H1 (cell line): ENCODE results near the gene TAAR9. TPM values are rescaled to one million over a fixed set of nuclear protein-coding genes. Genes with fewer than 3 reads are reported as not detected.

Source experiments
- CTCF ChIA-PET: fragments of 300-600 bp; sonication (Branson Sonifier 250); formaldehyde crosslinking; loops from one replicate; lab custom pipeline; 2021; ENCODE audit not compliant: partially characterized antibody; lab: Charles Lee
- POLR2A ChIA-PET: fragments of 300-600 bp; sonication (Branson Sonifier 250); formaldehyde crosslinking; loops from one replicate; lab custom pipeline; 2021; ENCODE audit warnings: inconsistent platforms; ENCODE audit not compliant: partially characterized antibody; lab: Charles Lee
- DNase-seq, 2 experiments: peaks; one replicate each; pipeline versions ENCODE4 v3.0.0 to v3.0.0-alpha.2; 2010 to 2022; ENCODE audit warnings: low spot score in 2 of 2, low read depth in 1 of 2, mixed read lengths in 1 of 2
- FAIRE-seq: peaks from 2 replicates; lab custom pipeline; 2011; peaks lifted over from hg19 to GRCh38; lab: Jason Lieb, UNC
- H2AFZ ChIP-seq: 2 replicates; pipeline ENCODE4 v1.8.1; 2012; ENCODE audit warnings: low read length, inconsistent platforms
- H2AK5ac ChIP-seq: 2 replicates; pipeline ENCODE4 v1.6.1; 2013; ENCODE audit warnings: low read depth, low read length
- H2BK120ac ChIP-seq: replicated peaks from 2 replicates; pipeline ENCODE3; 2013; ENCODE audit warnings: low read depth, low read length, inconsistent platforms
- H2BK12ac ChIP-seq: 2 replicates; pipeline ENCODE4 v1.6.1; 2013; ENCODE audit warnings: low read depth, low read length
- H2BK15ac ChIP-seq: 2 replicates; pipeline ENCODE4 v1.6.1; 2013; ENCODE audit warnings: low read length
- H2BK20ac ChIP-seq: 2 replicates; pipeline ENCODE4 v1.6.1; 2013; ENCODE audit warnings: low read length
- H2BK5ac ChIP-seq: 2 replicates; pipeline ENCODE4 v1.6.1; 2013; ENCODE audit warnings: low read depth, low read length
- H3K14ac ChIP-seq: 2 replicates; pipeline ENCODE4 v1.6.1; 2013; ENCODE audit warnings: inconsistent platforms; ENCODE audit not compliant: insufficient read length
- H3K18ac ChIP-seq: 2 replicates; pipeline ENCODE4 v1.6.1; 2013; ENCODE audit warnings: low read length; ENCODE audit errors: extremely low read depth
- H3K23ac ChIP-seq: 2 replicates; pipeline ENCODE4 v1.6.1; 2013; ENCODE audit warnings: inconsistent platforms; ENCODE audit not compliant: insufficient read length
- H3K23me2 ChIP-seq: 2 replicates; pipeline ENCODE4 v1.6.1; 2013; ENCODE audit warnings: low read depth, low read length
- H3K27ac ChIP-seq: 2 replicates; pipeline ENCODE4 v1.6.1; 2011; ENCODE audit warnings: low read depth, low read length, inconsistent platforms
- H3K27me3 ChIP-seq, 4 experiments: replicated peaks in 1 of 4; 1 replicate in 1 of 4; 2 replicates in 3 of 4; pipeline versions ENCODE4 v1.6.1 to v1.8.1; 2011 to 2013; ENCODE audit warnings: low read length in 3 of 4, mild to moderate bottlenecking in 3 of 4, inconsistent platforms in 2 of 4, mixed read lengths in 2 of 4, moderate library complexity in 1 of 4; ENCODE audit not compliant: control insufficient read depth in 3 of 4, insufficient read depth in 3 of 4; ENCODE audit errors: extremely low read depth in 1 of 4
- H3K36me3 ChIP-seq, 4 experiments: 2 replicates each; pipeline versions ENCODE4 v1.6.1 to v1.8.1; 2011 to 2013; ENCODE audit warnings: mild to moderate bottlenecking in 4 of 4, low read length in 3 of 4, moderate library complexity in 2 of 4, control low read depth in 1 of 4, inconsistent platforms in 1 of 4; ENCODE audit not compliant: insufficient read depth in 4 of 4, control insufficient read depth in 2 of 4
- H3K4ac ChIP-seq: replicated peaks from 2 replicates; pipeline ENCODE3; 2013; ENCODE audit warnings: low read length, low read depth, mixed read lengths, inconsistent platforms; ENCODE audit not compliant: insufficient read length
- H3K4me1 ChIP-seq, 4 experiments: replicated peaks in 1 of 4; 1 replicate in 1 of 4; 2 replicates in 3 of 4; pipeline versions ENCODE4 v1.6.1 to v1.8.1; 2011 to 2013; ENCODE audit warnings: low read length in 3 of 4, inconsistent platforms in 2 of 4, mixed read lengths in 1 of 4; ENCODE audit not compliant: insufficient read depth in 4 of 4, control insufficient read depth in 3 of 4
- H3K4me2 ChIP-seq, 2 experiments: 2 replicates each; pipeline versions ENCODE4 v1.6.1 to v1.8.1; 2011 to 2013; ENCODE audit warnings: low read depth in 2 of 2, low read length in 2 of 2, control low read depth in 1 of 2, inconsistent platforms in 1 of 2, mild to moderate bottlenecking in 1 of 2; ENCODE audit not compliant: insufficient read depth in 1 of 2
- H3K4me3 ChIP-seq, 4 experiments: fragments of 200-600, 300-600 bp in 1 of 4; sonication (generic), shearing (Covaris generic), sonication (Bioruptor Twin) in 1 of 4; 2 replicates each; pipeline versions ENCODE4 v1.5.1 to v1.8.1; 2011 to 2016; ENCODE audit warnings: low read length in 4 of 4, low read depth in 3 of 4, control low read depth in 2 of 4, inconsistent platforms in 2 of 4, mild to moderate bottlenecking in 2 of 4, mixed read lengths in 1 of 4, moderate library complexity in 1 of 4; ENCODE audit not compliant: insufficient read depth in 2 of 4; ENCODE audit errors: extremely low read depth in 1 of 4
- H3K56ac ChIP-seq: replicated peaks from 2 replicates; pipeline ENCODE3; 2013; ENCODE audit warnings: low read depth, mild to moderate bottlenecking, mixed read lengths, low read length, inconsistent platforms; ENCODE audit not compliant: insufficient read length
- H3K79me1 ChIP-seq: 2 replicates; pipeline ENCODE4 v1.6.1; 2013; ENCODE audit warnings: low read depth, low read length, control low read depth
- H3K79me2 ChIP-seq, 2 experiments: 2 replicates each; pipeline versions ENCODE4 v1.6.1 to v1.8.1; 2012 to 2013; ENCODE audit warnings: low read length in 2 of 2, mild to moderate bottlenecking in 2 of 2, inconsistent platforms in 1 of 2; ENCODE audit not compliant: insufficient read depth in 2 of 2, control insufficient read depth in 1 of 2
- H3K9ac ChIP-seq, 4 experiments: replicated peaks in 1 of 4; 1 replicate in 1 of 4; 2 replicates in 3 of 4; pipeline versions ENCODE4 v1.6.1 to v1.8.1; 2011 to 2013; ENCODE audit warnings: low read depth in 3 of 4, low read length in 3 of 4, control low read depth in 2 of 4, mild to moderate bottlenecking in 2 of 4, moderate library complexity in 2 of 4, inconsistent platforms in 1 of 4; ENCODE audit errors: extremely low read depth in 1 of 4
- H3K9me3 ChIP-seq, 2 experiments: 2 replicates each; pipeline versions ENCODE4 v1.6.1 to v1.8.1; 2012 to 2013; ENCODE audit warnings: mild to moderate bottlenecking in 2 of 2, moderate library complexity in 2 of 2, control low read depth in 1 of 2, inconsistent platforms in 1 of 2, low read depth in 1 of 2, low read length in 1 of 2, mixed read lengths in 1 of 2; ENCODE audit not compliant: insufficient read depth in 2 of 2
- H4K20me1 ChIP-seq, 2 experiments: replicated peaks in 1 of 2; 2 replicates each; pipeline versions ENCODE3 to v1.8.1; 2011 to 2013; ENCODE audit warnings: inconsistent platforms in 2 of 2, low read length in 2 of 2, mild to moderate bottlenecking in 1 of 2; ENCODE audit not compliant: insufficient read depth in 2 of 2, control insufficient read depth in 1 of 2
- H4K5ac ChIP-seq: 2 replicates; pipeline ENCODE4 v1.6.1; 2013; ENCODE audit warnings: low read length, low read depth, mixed read lengths, inconsistent platforms; ENCODE audit not compliant: insufficient read length
- H4K8ac ChIP-seq: 2 replicates; pipeline ENCODE4 v1.8.0; 2013; ENCODE audit warnings: mild to moderate bottlenecking, moderate library complexity, low read length, inconsistent platforms; ENCODE audit not compliant: insufficient read depth; ENCODE audit errors: extremely low read depth
- H4K91ac ChIP-seq: replicated peaks from 2 replicates; pipeline ENCODE3; 2013; ENCODE audit warnings: low read length, mixed read lengths, inconsistent platforms; ENCODE audit not compliant: insufficient read length
- SP2 ChIP-seq: IDR thresholded peaks from 2 replicates; pipeline ENCODE4 v1.6.1; 2012; ENCODE audit warnings: mild to moderate bottlenecking, low read length, inconsistent platforms
- SRF ChIP-seq: IDR thresholded peaks from 2 replicates; pipeline ENCODE4 v1.6.1; 2011; ENCODE audit warnings: mild to moderate bottlenecking, low read depth, low read length, moderate library complexity
- ZNF274 ChIP-seq: IDR thresholded peaks from 2 replicates; pipeline ENCODE4 v1.7.0; 2012; ENCODE audit warnings: low read length, borderline replicate concordance; ENCODE audit errors: extremely low read depth
- WGBS, 2 experiments: shearing (Covaris generic) in 1 of 2; methylation state at CpG; one replicate each; pipeline versions ENCODE4 v1.1.6 to v1.1.7; 2013 to 2015; ENCODE audit warnings: low lambda C conversion rate in 2 of 2, mixed read lengths in 2 of 2, inconsistent platforms in 1 of 2, low coverage in 1 of 2, missing lambda C conversion rate in 1 of 2; ENCODE audit not compliant: insufficient replicate concordance in 2 of 2, insufficient coverage in 1 of 2, insufficient read length in 1 of 2; ENCODE audit errors: extremely low coverage in 1 of 2, missing lambda C conversion rate in 1 of 2; 5-methylcytosine and 5-hydroxymethylcytosine counted together
- polyA plus RNA-seq, 7 experiments: library from polyadenylated mRNA; depleted of rRNA in 3 of 7; stranded (reverse) in 5 of 7; unstranded in 2 of 7; fragments of >200 nt in 5 of 7; fragments of 200-250 nt in 2 of 7; gene quantifications; 1 replicate in 5 of 7; 2 replicates in 1 of 7; 4 replicates in 1 of 7; pipeline versions ENCODE4 v1.2.1 to v1.2.3, GENCODE V29; 2011 to 2013; ENCODE audit warnings: missing spikeins in 2 of 7, mixed read lengths in 2 of 7
- total RNA-seq: library from RNA; stranded (reverse); fragmentation: NEBNext Ultra II Directional; extraction: Animal tissue kit (Norgen Biotek cat#: 25700); gene quantifications from 2 replicates; pipeline ENCODE4 v1.2.1, GENCODE V29; 2021

Gene TAAR9
- total and polyA plus RNA-seq, 2 of the 8 experiments (the other 6 are each of a cell fraction or from before 2014, with no cell fraction given): not detected

DNA sequence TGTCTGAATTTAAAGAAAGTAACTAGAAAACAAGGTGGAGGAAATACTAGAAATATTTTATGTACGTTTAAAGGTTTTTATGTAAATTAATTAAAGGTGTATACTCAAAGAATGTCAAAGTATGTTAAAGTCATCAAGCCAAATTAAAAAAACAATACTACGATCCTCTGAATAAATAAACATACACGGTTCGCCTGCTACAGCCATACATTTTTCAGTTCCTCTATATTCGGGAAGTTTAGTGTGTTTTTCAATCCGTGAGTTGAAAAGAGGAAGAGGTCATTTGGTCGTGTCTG, 25.8 kb upstream of the TAAR9 start:
- peaks cover 6% of the 10 kb centered on the region; the same call in 1 of the 2 replicates for H3K79me1 ChIP-seq
- 5 to 100% methylated on average over 1 to 7 of the region's 7 CpGs for WGBS, 2 experiments
- FAIRE-seq: no peak
- no peak overlapping the region for H2AFZ ChIP-seq
- H4K91ac ChIP-seq: no peak overlapping the region
- no peak overlapping the region for H3K27ac ChIP-seq
- no peak overlapping the region for H3K14ac ChIP-seq
- H4K20me1 ChIP-seq: no peaks in the 10 kb centered on the region
- no peak overlapping the region for H2BK20ac ChIP-seq
- H4K8ac ChIP-seq: 0 out of 2 replicates have a peak overlapping the region, but pooled peaks have one; percentile 83
- no peak overlapping the region for H2BK5ac ChIP-seq
- POLR2A ChIA-PET: interaction anchor here (0.9 to 1.4 kb wide), 3 partner anchors 29 to 302 kb away, joined by 3 to 10 read pairs (median 4); partner anchors contain the start of gene RPS12
- peaks cover 0 to 4% (median under 1%) of the 10 kb centered on the region in 4 experiments; a peak in 3 of 7 replicates for H3K4me1 ChIP-seq
- peaks cover 4% of the 10 kb centered on the region; the same call in 1 of the 2 replicates for H3K23me2 ChIP-seq
- no peaks in the 10 kb centered on the region for H3K9me3 ChIP-seq
- no peak overlapping the region for H2BK15ac ChIP-seq
- H3K4me3 ChIP-seq: peak overlapping the region; percentile 54 to 83 (median 76)
- TF ChIP-seq SP2: no peak
- TF ChIP-seq SRF: no peak
- TF ChIP-seq ZNF274: no peak
- peaks cover 0 to 46% of the 10 kb centered on the region in 2 experiments; a peak in 3 of 4 replicates for H3K79me2 ChIP-seq
- H3K9ac ChIP-seq: peak overlapping the region in 3 of 4 experiments; percentile 43 to 75 (median 68); a peak in 4 of 7 replicates
- no peak for DNase-seq
- H3K23ac ChIP-seq: no peak overlapping the region
- no peak overlapping the region for H3K56ac ChIP-seq
- CTCF ChIA-PET: interaction anchor here (0.7 to 1.5 kb wide), 5 partner anchors 13 to 233 kb away, joined by 3 to 6 read pairs (median 4); no protein-coding TSS in a partner anchor
- no peak overlapping the region for H3K4ac ChIP-seq
- H2AK5ac ChIP-seq: no peak overlapping the region
- H3K36me3 ChIP-seq: no peaks in the 10 kb centered on the region
- peak overlapping the region; percentile 77 to 94 for H3K4me2 ChIP-seq
- H2BK120ac ChIP-seq: no peak overlapping the region
- no peak overlapping the region for H2BK12ac ChIP-seq
- no peak overlapping the region for H4K5ac ChIP-seq
- no peak overlapping the region for H3K18ac ChIP-seq
- H3K27me3 ChIP-seq: no peaks in the 10 kb centered on the region
